Esophagus muscularis mucosa (tissue), 4 donors: ENCODE data around the gene RABL6. TPM values are rescaled to one million over a fixed set of nuclear protein-coding genes. Genes with fewer than 3 reads are reported as not detected.

Experiments used
- DNase-seq: peaks from one replicate; pipeline ENCODE4 v3.0.0-alpha.2; 2017; ENCODE audit errors: extremely low spot score
- H3K27ac ChIP-seq, 4 donors: fragments of 200-600 bp; sonication (generic); replicated peaks in 1 of 4; 1 replicate in 3 of 4; 2 replicates in 1 of 4; pipeline ENCODE4 v1.5.1; 2016 to 2019; ENCODE audit warnings: mild to moderate bottlenecking in 1 of 4
- H3K27me3 ChIP-seq, 4 donors: fragments of 200-600 bp; sonication (generic); one replicate each; pipeline versions ENCODE4 v1.5.1 to v1.6.0; 2016 to 2019
- H3K36me3 ChIP-seq, 4 donors: fragments of 200-600 bp; sonication (generic); one replicate each; pipeline ENCODE4 v1.5.1; 2016 to 2019
- H3K4me1 ChIP-seq, 4 donors: fragments of 200-600 bp; sonication (generic); one replicate each; pipeline ENCODE4 v1.5.1; 2016 to 2019
- H3K4me3 ChIP-seq, 4 donors: fragments of 200-600 bp; sonication (generic); 1 replicate in 2 of 4; 2 replicates in 2 of 4; pipeline ENCODE4 v1.5.1; 2016 to 2019; ENCODE audit warnings: mild to moderate bottlenecking in 4 of 4, moderate library complexity in 1 of 4
- H3K9me3 ChIP-seq, 4 donors: fragments of 200-600 bp; sonication (generic); 1 replicate in 3 of 4; 2 replicates in 1 of 4; pipeline ENCODE4 v1.5.1; 2016 to 2019
- CTCF ChIP-seq, 3 experiments: fragments of 200-600 bp in 2 of 3; fragments of 450-650 bp in 1 of 3; sonication (generic) in 2 of 3; IDR thresholded peaks; one replicate each; pipeline ENCODE4 v1.5.1; 2017 to 2019; ENCODE audit warnings: antibody characterized with exemption in 3 of 3, mild to moderate bottlenecking in 2 of 3, moderate library complexity in 1 of 3
- EP300 ChIP-seq: sonication (generic); formaldehyde crosslinking; IDR thresholded peaks from one replicate; pipeline ENCODE4 v1.6.1; 2017; ENCODE audit warnings: antibody characterized with exemption
- POLR2A ChIP-seq: fragments of 450-650 bp; IDR thresholded peaks from one replicate; pipeline ENCODE4 v1.6.1; 2017; ENCODE audit warnings: antibody characterized with exemption, moderate library complexity, mild to moderate bottlenecking, low read depth
- POLR2AphosphoS5 ChIP-seq, 2 donors: sonication (generic); formaldehyde crosslinking; IDR thresholded peaks; one replicate each; pipeline ENCODE4 v1.6.1; 2017; ENCODE audit warnings: antibody characterized with exemption in 2 of 2
- WGBS: methylation state at CpG from one replicate; pipeline ENCODE4 v1.1.5; 2018; 5-methylcytosine and 5-hydroxymethylcytosine counted together
- intact Hi-C: fragments of 100-400 bp; cut with DNase I; formaldehyde crosslinking; loops from one replicate; pipeline ENCODE4 v1.15.1; 2023
- total RNA-seq, 4 donors: library from RNA; depleted of rRNA; stranded (reverse); fragments of >200 nt; gene quantifications; one replicate each; pipeline versions ENCODE4 v1.1.0 to v1.2.1, GENCODE V29; 2016

Gene RABL6
- total RNA-seq, 4 donors from 2014 or later = 56.3 to 110 (median 83.0) TPM

GRCh38 chr9:136828474-136829140 lies 20.9 kb downstream of the RABL6 start:
- WGBS = 96% methylated on average over 14 of the region's 31 CpGs
- Histone ChIP-seq H3K27me3 (no peaks in the 10 kb centered on the region), H3K4me1 (no peaks in the 10 kb centered on the region), H3K9me3 (no peaks in the 10 kb centered on the region), H3K36me3 (peaks cover 73 to 100% (median 96%) of the 10 kb centered on the region in 4 donors), H3K4me3 (no peak overlapping the region), H3K27ac (no peak overlapping the region)
- no peak for TF ChIP-seq EP300
- TF ChIP-seq POLR2AphosphoS5 (IDR thresholded peaks at IDR 0.05) = no peak
- TF ChIP-seq POLR2A = no peak
- TF ChIP-seq CTCF (IDR thresholded peaks at IDR 0.05) = no peak
- intact Hi-C loops = no loop called here
- no peak for DNase-seq

- DNase-seq = no peak
- no peaks in the 10 kb centered on the region for H3K4me1 ChIP-seq
- H3K9me3 ChIP-seq = no peaks in the 10 kb centered on the region
- peaks cover 66 to 97% (median 91%) of the 10 kb centered on the region in 4 donors for H3K36me3 ChIP-seq
- no peak overlapping the region for H3K27ac ChIP-seq
- TF ChIP-seq POLR2AphosphoS5 (IDR thresholded peaks at IDR 0.05) (no peak), CTCF (IDR thresholded peaks at IDR 0.05) (no peak), POLR2A (no peak), EP300 (no peak)
- intact Hi-C loops = no loop called here
- 84% methylated on average over 5 of the region's 14 CpGs for WGBS
- H3K27me3 ChIP-seq = no peaks in the 10 kb centered on the region
- H3K4me3 ChIP-seq = no peak overlapping the region
Observed at GRCh38 chr9:136829412-136829811, 21.7 kb downstream of the RABL6 start.

GRCh38 chr9:136829981-136830885 lies 22.5 kb downstream of the RABL6 start:
- Histone ChIP-seq H3K4me3 (no peak overlapping the region), H3K4me1 (no peaks in the 10 kb centered on the region), H3K27me3 (no peaks in the 10 kb centered on the region), H3K36me3 (peaks cover 58 to 92% (median 84%) of the 10 kb centered on the region in 4 donors), H3K27ac (no peak overlapping the region), H3K9me3 (no peaks in the 10 kb centered on the region)
- TF ChIP-seq CTCF (IDR thresholded peaks at IDR 0.05) = no peak
- DNase-seq = no peak
- intact Hi-C loops = no loop called here
- 90% methylated on average over 22 of the region's 41 CpGs for WGBS

GRCh38 chr9:136831002-136831719 lies 23.4 kb downstream of the RABL6 start:
- DNase-seq = no peak
- Histone ChIP-seq H3K36me3 (peaks cover 50 to 92% (median 84%) of the 10 kb centered on the region in 4 donors), H3K9me3 (no peaks in the 10 kb centered on the region), H3K4me3 (no peak overlapping the region), H3K4me1 (no peaks in the 10 kb centered on the region), H3K27ac (no peak overlapping the region), H3K27me3 (no peaks in the 10 kb centered on the region)
- intact Hi-C loops = no loop called here
- TF ChIP-seq EP300 (no peak), CTCF (IDR thresholded peaks at IDR 0.05) (no peak), POLR2AphosphoS5 (IDR thresholded peaks at IDR 0.05) (no peak)
- 91% methylated on average over 26 of the region's 30 CpGs for whole genome bisulfite sequencing
